ENCODE results near the gene MAN2B2.

GRCh38 chr4:6619116-6619465 is 44.1 kb downstream of the MAN2B2 start:
- TF ChIP-seq CTCF (IDR thresholded peaks at IDR 0.05) (no peak), POLR2A (IDR thresholded peaks at IDR 0.05; ENCODE audit: low read depth) (no peak), POLR2AphosphoS5 (IDR thresholded peaks at IDR 0.05) (no peak), EP300 (IDR thresholded peaks at IDR 0.05) (no peak)
